Lung (tissue), 12 donors: Measurements from ENCODE around the gene MET. TPM values are rescaled to one million over a fixed set of nuclear protein-coding genes. Genes with fewer than 3 reads are reported as not detected.

Source experiments
- ATAC-seq: fragments of 200-7000 bp; cut with Tn5 transposase; one replicate; pipeline ENCODE4 v1.9.1; 2020; ENCODE audit warnings: moderate number of reproducible peaks; ENCODE audit not compliant: insufficient read depth, low FRiP score
- DNase-seq, 3 donors: peaks; one replicate each; pipeline ENCODE4 v3.0.0-alpha.2; 2013 to 2017
- H3K27ac ChIP-seq, 2 donors: one replicate each; pipeline ENCODE4 v1.5.1; 2013; ENCODE audit warnings: mild to moderate bottlenecking in 2 of 2, moderate library complexity in 2 of 2, control low read depth in 1 of 2, inconsistent platforms in 1 of 2, low read depth in 1 of 2, low read length in 1 of 2
- H3K27me3 ChIP-seq, 3 donors: one replicate each; pipeline ENCODE4 v1.5.1; 2013; ENCODE audit warnings: low read length in 2 of 3; ENCODE audit not compliant: control insufficient read depth in 3 of 3, insufficient read depth in 3 of 3
- H3K36me3 ChIP-seq, 4 donors: one replicate each; pipeline ENCODE4 v1.5.1; 2013; ENCODE audit warnings: low read length in 4 of 4, mild to moderate bottlenecking in 1 of 4, moderate library complexity in 1 of 4; ENCODE audit not compliant: control insufficient read depth in 4 of 4, insufficient read depth in 4 of 4
- H3K4me1 ChIP-seq, 5 donors: one replicate each; pipeline ENCODE4 v1.5.1; 2013; ENCODE audit warnings: low read length in 5 of 5, mild to moderate bottlenecking in 2 of 5, moderate library complexity in 1 of 5; ENCODE audit not compliant: control insufficient read depth in 5 of 5, insufficient read depth in 5 of 5
- H3K4me3 ChIP-seq: one replicate; pipeline ENCODE4 v1.5.1; 2013; ENCODE audit warnings: mild to moderate bottlenecking, control low read depth, moderate library complexity
- H3K9ac ChIP-seq, 2 donors: one replicate each; pipeline ENCODE4 v1.5.1; 2013; ENCODE audit warnings: low read length in 2 of 2, control low read depth in 1 of 2; ENCODE audit not compliant: insufficient read depth in 1 of 2
- H3K9me3 ChIP-seq, 4 donors: one replicate each; pipeline ENCODE4 v1.5.1; 2013; ENCODE audit warnings: low read length in 3 of 4, mild to moderate bottlenecking in 1 of 4, moderate library complexity in 1 of 4; ENCODE audit not compliant: control insufficient read depth in 4 of 4, insufficient read depth in 3 of 4
- CTCF ChIP-seq: IDR thresholded peaks from 2 replicates; pipeline ENCODE4 v1.5.1; 2012; ENCODE audit warnings: mild to moderate bottlenecking; ENCODE audit errors: control extremely low read depth, extremely low read depth
- WGBS, 2 donors: extraction: QIAGEN DNeasy Blood & Tissue Kit; methylation state at CpG; one replicate each; pipeline ENCODE4 v1.1.7; 2013; 5-methylcytosine and 5-hydroxymethylcytosine counted together
- polyA plus RNA-seq, 2 donors: library from polyadenylated mRNA; stranded (reverse); fragments of 200-250 nt; gene quantifications; one replicate each; pipeline ENCODE4 v1.2.1, GENCODE V29; 2013
- total RNA-seq, 2 donors: library from RNA; depleted of rRNA in 1 of 2; stranded (reverse); fragments of >200 nt in 1 of 2; gene quantifications; one replicate each; pipeline ENCODE4 v1.2.1, GENCODE V29; 2014 to 2021
- donor health status: control.
- donor health status: control.
- donor health status: Bipolar disorder and iron deficiency.
- donor health status: healthy.
- donor health status: DM: yes; HTN: yes; CAD: no.

The MET gene
- total and polyA plus RNA-seq, 4 donors = 16.3 to 106 (median 41.5) TPM

- WGBS, 2 donors = 93 to 94% methylated on average over 1 of the region's 1 CpG
- H3K27ac ChIP-seq = no peak overlapping the region
- no peaks in the 10 kb centered on the region for H3K9me3 ChIP-seq
- no peaks in the 10 kb centered on the region for H3K27me3 ChIP-seq
- H3K4me1 ChIP-seq = peaks cover 0 to 11% (median 1%) of the 10 kb centered on the region in 5 donors
- ATAC-seq = no peak
- peaks cover 0 to 5% (median 0%) of the 10 kb centered on the region in 4 donors for H3K36me3 ChIP-seq
- no peak for TF ChIP-seq CTCF
- no peak overlapping the region for H3K9ac ChIP-seq
- DNase-seq = no peak
- no peak overlapping the region for H3K4me3 ChIP-seq
These were observed 25.2 kb downstream of the MET start for GRCh38 chr7:116697152-116697551.

- 90 to 98% methylated on average over 1 of the region's 1 CpG for WGBS, 2 donors
- peaks cover 0 to 5% (median 0%) of the 10 kb centered on the region in 4 donors for H3K36me3 ChIP-seq
- no peak overlapping the region for H3K9ac ChIP-seq
- TF ChIP-seq CTCF = no peak
- H3K4me3 ChIP-seq = no peak overlapping the region
- H3K27ac ChIP-seq = no peak overlapping the region
- no peak for ATAC-seq
- H3K9me3 ChIP-seq = no peaks in the 10 kb centered on the region
- DNase-seq = no peak
- H3K27me3 ChIP-seq = no peaks in the 10 kb centered on the region
- H3K4me1 ChIP-seq = peaks cover 0 to 17% (median 1%) of the 10 kb centered on the region in 5 donors
These were observed 25.8 kb downstream of the MET start for GRCh38 chr7:116697761-116698160.

GRCh38 chr7:116698396-116698795 is 26.4 kb downstream of the MET start:
- Histone ChIP-seq H3K4me3 (no peak overlapping the region), H3K27ac (no peak overlapping the region), H3K9ac (no peak overlapping the region), H3K4me1 (peaks cover 0 to 19% (median 1%) of the 10 kb centered on the region in 5 donors), H3K9me3 (no peaks in the 10 kb centered on the region), H3K27me3 (no peaks in the 10 kb centered on the region), H3K36me3 (peaks cover 0 to 5% (median 0%) of the 10 kb centered on the region in 4 donors)
- WGBS, 2 donors = 80 to 81% methylated on average over 2 of the region's 2 CpGs
- no peak for DNase-seq
- no peak for ATAC-seq
- TF ChIP-seq CTCF = no peak
